RPMI8226 (cell line): Measurements from ENCODE around the gene ATP8A2.
A peak's percentile ranks its signal among the peaks of the same experiment; 100 is the strongest.

Experiments
- DNase-seq: peaks from one replicate; pipeline ENCODE4 v3.0.0-alpha.2; 2015

Gene ATP8A2

DNA sequence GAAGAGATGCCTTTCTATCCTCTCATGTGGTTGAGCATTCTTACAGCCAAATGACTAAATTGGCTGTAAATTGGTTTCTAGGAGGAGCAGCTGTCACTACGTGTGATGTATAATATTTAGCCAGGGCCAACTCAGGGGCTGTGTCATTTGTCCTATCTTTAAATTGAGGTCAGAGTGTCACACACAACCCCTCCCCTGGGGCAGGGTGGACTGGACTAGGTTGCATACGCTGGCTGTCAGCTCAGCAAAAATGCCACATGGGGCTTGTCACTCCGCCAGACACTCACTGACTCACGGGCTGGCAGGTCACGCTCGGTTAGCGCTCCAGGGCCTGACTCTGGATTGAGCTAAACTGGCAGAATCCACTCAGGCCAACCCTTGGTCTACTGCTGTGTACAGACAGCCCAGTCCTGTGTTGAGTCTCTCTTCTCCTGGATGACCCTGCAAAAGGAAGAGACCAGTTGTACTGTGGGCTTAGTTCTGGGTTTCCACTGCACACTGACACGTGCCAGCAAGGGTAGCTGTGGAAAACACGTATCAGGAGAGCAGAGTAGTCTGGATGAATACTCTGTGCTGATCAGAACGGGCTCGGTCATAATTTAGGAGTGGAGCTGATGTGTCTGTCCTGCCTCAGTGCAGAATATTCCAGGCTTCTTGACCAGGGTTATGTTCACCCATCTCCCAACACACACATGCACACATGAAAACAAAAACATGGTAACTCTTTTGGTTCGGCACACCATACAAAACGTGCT is 650.9 kb downstream of the ATP8A2 start:
- peak; percentile 75 for DNase-seq

DNA sequence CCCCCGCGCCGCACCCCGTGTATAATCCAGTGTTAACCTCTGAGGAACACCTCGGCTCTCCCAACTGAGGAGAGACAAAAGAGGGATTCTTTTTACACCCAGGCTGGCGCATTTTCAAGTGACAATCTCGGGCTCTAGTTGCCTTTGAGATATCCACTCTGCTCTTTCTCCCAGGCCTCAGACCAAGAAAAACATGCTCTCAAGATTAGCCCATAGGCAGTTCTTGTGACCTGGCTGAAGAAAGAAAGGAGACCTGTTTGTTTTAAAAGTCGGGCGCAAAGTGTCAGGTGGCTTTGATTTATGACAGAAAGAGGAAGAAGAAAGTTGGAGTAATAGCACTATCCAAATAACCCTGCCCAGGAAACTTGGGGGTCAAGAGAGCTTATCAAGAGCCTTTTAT is 652.8 kb downstream of the ATP8A2 start:
- DNase-seq: no peak

DNA sequence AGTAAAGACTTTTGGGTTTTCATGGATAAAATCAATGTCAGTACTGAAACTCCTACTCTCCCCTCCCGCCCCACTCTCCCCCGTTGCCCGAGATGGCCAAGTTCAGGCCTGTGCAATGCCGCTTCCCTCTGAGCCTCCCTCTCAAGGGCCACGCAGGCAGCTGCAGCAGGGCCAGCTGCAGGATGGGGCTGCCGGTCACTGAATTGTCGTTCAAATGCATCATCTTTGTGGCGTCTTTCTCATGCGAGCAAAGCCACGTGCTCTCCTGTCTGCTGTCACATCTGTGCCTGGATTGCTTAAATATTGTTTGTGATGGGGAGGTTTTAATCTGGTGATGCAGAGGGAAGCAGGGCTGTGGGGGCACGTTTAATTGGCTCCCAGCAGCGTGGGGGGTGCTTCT is 653.4 kb downstream of the ATP8A2 start:
- DNase-seq: no peak

DNA sequence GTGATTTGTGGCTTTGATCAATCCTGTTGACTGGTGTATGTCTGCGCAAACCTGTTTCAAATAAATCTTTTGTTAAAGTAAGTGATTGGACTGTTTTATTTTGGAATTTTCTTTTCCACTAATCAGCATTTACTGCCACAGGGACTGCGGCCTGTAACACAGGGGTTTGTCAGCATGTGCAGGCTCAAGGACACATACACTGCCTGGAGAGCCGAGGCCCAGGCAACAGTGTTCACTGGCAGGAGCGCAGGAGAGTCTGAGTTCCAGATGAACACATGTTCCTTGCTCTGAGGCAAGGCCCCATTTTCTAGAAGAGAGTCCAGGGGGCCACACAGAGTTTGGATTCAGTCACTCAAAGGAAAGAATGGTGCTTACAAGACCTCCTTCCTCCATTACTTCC is 654.0 kb downstream of the ATP8A2 start:
- no peak for DNase-seq

DNA sequence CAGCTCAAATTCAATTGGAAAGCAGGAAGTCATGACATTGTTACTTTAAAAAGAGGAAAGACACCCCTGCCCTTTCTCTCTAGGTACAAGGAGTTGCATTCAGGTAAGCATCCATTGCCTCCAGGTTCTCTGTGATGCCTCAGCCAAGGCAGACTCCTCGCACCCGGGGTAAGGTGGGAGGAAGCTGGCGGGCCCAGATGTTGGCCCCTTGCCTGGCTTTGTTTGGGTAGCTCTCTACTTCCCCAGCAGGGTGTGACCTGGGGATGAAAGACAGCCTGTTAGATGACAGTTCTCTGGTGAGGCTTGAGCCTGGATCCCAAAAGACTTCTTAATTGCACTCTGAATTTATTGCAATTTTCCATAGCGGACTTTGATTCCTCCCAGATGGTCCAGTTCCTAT is 654.4 kb downstream of the ATP8A2 start:
- no peak for DNase-seq

DNA sequence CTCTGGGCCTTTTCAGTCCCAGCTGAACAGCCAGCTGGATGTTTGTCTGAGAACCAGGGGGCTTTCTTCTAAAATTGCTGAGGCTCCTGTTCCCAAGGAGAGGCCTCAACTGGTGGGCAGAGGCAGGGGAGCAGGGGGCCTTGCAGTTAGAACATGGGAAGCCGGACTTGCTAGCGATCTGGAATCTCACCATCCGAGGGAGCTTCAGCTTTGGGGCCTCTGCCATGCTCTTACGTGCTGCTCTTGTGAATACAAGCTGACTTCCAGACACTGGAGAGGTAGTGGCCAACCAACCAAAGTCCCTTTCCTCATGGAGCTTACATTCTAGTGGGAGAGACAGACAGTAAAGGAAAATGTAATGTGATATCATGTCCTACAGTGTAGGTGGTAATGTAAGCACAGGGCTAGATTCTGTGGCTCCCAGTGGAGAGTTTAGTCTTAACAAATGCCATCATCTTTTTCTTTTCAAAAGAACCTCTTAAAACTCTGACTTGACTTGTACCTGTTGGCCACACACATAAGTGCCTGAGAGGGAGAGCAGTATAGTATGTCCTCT is 657.9 kb downstream of the ATP8A2 start:
- DNase-seq: no peak

DNA sequence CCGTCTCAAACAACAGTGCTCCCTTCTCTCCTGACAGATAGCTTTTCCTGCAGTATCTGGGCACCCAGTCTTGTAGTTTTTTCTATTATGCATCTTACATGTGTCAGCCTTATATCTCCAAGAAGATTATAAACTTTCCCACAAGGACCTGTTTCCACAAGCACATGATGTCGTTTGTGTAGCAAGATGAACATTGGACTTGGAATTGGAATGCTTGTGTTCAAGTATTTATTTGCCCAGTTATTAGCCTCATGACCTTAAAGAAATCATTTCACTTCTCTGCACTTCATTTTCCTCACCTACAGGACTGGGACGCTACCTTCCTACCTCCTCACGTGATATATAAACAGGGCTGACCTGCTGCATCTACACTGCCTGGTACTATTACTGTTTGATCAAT is 658.6 kb downstream of the ATP8A2 start:
- DNase-seq: no peak

DNA sequence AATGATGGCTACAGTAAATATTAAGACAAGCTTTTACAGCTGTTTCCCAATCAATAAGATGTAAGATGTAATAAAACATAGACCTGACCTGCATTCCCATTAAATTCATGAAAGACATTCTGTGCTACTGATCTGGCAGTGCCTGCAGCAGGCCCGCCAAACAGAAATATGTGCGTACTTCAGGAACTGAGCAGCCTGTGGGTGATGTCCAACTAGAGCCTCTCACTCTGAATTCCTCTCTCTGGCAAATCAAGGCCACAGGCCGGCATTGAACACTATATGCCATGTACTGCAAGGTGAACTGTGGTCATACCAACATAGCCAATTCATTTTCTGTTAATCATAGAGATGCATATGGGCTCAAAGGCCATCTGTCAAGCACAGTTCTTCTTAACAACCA is 662.2 kb downstream of the ATP8A2 start:
- no peak for DNase-seq

DNA sequence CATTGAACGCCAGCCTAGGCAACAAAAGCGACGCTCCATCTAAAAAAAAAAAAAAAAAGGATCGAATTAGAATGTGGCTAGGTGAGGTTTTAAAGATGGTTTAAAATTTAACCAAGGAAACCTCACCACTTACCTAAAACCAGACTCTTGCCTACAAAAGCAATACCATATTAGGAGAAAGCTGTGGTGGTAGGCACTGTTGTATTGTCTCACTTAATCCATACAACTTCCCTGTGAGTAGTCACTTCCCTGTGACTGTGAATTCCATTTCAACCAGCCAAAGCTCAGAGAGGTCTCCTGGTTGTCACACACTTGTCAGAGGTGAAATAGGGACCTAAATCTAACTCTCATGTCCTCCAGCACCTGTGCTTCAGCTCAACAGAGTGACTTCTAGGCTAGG is 664.6 kb downstream of the ATP8A2 start:
- no peak for DNase-seq

DNA sequence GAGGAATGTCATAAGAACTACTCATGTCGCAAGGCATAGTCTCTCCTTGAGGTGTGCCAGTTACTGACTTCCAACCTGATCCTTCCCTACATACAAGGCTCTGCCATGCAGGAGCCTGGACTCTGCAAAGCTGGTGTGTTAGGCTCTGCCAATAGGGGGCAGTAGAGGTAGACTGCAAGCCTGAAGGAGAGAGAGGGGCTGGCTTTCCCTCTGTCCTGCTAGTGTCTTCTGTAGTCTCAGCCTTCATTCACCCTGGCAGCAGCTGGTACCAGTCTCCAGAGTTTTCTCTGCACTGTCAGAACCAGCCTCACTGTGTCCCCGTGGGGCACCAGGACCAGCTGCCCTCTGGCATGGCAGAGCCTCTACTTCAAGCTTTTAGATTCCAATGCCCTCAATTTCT is 665.5 kb downstream of the ATP8A2 start:
- DNase-seq: peak; percentile 30

DNA sequence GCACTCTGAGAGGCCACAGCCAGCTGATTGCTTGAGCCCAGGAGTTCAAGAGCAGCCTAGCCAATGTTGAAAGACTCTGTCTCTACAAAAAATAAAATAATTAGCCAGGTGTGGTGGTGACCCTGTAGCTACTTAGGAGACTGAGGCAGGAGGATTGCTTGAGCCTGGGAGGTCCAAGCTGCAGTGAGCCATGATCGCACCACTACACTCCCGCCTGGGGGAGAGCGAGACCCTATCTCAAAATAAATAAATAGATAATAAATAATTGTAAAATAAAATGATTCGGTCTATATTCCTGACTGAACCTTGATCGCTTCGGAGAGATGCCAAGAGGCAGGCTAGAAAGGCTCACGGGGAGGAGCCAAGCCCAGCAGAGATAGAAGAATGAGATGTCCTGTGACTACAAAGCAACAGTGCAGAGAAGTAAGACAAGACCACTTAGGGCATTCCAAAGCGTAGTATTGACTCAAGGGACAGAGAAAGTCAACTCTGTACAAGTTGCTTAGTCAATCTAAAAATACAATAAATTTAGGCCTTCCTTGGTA is 667.2 kb downstream of the ATP8A2 start:
- DNase-seq: no peak

DNA sequence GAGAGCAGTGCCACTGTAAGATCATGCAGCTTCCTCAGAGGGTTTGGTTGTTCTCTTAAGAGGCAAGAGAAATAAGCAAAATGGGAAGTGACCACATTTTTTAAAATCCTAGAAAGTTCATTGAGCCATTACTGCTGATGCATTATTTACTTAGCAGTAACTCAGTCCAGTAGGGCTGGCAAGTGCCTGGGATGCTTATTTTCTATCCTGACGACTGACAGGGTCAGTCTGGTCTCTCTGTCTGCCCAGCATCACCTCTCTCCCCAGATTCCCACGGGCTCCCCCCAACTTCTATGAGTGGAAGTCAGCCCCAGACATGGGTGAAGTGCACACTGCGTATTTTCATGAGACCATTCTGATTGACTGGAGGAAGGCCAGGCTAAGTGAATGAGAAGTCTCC is 669.7 kb downstream of the ATP8A2 start:
- DNase-seq: no peak

DNA sequence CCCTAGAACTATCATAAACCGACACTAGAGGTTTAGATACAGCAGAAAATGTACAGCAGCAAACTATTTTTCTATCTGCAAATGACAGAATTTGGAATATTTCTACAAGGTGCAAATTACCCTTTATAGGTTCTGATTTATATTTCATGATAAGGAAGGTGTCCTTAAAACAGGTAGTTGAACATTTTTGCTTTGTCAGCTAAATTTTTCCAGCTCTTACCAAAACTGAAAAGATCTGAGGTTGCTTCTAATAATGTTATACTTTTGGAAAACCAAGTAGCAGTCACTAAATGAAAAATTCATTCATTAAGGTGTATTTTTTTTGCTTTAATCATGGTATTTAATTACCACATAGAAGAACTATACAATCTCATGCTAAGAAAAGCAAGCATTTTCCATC is 671.0 kb downstream of the ATP8A2 start:
- DNase-seq: no peak

DNA sequence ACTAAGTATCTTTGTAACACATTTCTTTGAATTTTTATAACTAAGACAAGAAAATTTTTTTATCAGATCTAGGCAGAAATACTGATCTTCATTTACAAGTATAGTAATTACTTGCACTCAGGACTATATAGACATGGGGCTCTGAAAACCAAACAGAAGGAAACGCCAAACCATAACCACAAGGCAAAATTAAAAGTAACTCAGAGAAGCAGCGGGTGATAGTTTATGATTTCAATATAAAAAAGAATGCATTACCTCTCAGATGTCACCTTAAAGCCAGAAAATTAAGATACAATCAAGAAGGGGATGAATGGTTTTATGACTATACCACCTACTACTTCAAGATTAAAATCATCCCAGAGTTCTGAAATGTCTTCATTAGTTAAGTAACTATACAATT is 673.4 kb downstream of the ATP8A2 start:
- no peak for DNase-seq

DNA sequence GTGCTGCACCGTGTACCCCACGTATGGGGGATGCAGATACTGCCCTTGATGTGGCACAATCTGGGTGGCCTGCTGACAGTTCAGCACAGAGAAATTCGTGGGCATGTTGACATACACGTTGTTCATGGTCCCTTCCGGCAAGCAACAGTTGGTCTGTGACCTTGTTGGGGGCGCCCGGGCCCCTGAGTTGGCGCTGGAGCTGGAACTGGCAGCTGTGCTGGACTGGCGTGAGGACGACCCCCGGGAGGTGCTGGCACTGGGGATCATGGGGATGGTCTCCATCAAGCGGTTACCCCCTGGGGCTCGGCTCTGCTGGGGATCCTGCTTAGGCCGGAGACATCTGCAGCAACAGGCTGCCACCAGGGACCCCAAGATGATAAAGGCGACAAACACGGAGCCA is 674.9 kb downstream of the ATP8A2 start:
- DNase-seq: no peak

DNA sequence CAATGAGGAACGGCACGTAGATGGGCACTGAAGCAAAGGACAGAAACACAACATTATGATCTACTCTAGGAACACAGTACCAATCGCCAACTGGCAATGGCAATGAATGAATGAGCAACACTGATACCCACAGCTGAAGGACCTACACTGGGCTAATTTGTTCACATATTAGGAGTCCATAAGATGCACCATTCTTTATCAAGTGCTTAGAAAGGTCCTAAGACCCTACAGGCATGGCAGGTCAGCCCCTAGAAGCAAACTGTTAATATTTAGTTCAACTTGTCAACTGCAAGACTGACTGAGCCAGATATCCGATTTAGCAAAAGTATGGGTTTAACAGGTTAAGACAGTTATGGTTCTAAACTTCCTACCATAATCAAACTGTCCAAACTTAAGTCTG is 675.3 kb downstream of the ATP8A2 start:
- no peak for DNase-seq

DNA sequence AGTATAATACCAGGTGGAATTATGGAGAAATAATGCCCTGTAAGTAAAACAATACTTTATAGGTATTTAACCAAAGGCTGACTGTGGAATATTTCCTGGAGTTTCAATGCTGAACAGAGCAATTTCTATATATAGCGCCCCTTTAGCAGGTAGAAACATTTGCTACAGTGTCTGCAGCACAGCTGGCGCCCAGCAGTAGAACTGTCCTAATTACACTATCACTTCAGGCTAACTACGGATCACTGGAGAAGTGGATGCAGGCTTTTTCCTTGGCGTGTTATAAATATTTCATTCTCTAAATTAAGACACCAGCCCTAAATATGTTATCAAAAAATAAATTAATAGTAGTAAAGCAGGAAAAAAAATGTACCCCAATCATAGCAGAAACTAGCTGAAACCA is 677.0 kb downstream of the ATP8A2 start:
- peak; percentile 26 for DNase-seq

DNA sequence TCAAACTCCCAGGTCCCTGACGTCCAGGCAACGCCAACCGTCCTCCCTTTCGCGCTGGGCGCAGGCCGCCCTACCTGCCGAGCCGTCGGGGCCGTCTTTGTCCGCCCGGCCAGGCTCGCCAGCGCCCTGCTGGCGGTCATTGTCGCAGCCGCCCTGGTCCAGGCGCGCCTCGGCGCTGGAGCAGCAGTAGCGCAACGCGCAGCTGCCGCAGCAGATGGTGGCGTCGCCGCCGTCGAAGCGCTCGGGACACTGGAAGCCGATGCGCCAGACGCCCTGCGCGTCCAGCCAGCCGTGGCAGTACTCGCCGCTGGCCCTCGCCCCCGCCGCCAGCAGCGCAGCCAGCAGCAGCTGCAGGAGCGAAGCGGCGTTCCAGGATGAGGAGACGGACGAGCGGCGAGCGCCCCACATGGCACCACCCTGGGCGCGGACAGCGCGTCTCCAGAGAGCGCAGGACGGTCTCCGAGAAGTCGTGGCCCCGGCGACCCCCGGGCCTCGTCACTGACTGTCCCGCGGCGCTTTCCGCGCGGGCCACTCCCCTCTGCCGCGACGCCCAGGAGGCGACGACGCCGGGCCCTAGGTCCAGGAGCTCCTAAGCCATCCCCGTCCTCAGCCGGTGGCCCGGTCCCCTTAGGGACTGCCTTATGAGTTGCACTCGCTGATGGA is 678.9 kb downstream of the ATP8A2 start:
- peak; percentile 8 for DNase-seq

DNA sequence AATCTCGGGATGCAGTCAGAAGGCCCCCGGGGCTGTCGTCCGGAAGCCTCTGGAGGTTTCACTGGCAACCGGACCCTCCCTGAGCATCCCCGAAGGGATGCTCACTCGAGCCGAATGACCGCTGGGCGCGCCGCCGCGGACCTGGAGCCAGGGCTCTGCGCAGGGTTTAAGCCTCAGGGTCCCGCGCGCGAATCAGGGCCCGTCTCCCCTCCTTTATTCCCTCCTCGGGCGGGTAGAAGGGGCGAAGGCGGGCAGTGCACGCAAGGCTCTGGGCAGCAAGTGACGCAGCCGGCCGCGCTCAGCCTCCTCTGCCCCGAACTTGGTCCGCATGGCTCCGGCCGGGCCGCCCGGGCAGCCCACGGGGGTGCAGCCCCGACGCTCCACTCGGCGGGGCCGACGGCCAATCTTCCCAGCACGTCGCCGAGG is 679.5 kb downstream of the ATP8A2 start:
- no peak for DNase-seq

DNA sequence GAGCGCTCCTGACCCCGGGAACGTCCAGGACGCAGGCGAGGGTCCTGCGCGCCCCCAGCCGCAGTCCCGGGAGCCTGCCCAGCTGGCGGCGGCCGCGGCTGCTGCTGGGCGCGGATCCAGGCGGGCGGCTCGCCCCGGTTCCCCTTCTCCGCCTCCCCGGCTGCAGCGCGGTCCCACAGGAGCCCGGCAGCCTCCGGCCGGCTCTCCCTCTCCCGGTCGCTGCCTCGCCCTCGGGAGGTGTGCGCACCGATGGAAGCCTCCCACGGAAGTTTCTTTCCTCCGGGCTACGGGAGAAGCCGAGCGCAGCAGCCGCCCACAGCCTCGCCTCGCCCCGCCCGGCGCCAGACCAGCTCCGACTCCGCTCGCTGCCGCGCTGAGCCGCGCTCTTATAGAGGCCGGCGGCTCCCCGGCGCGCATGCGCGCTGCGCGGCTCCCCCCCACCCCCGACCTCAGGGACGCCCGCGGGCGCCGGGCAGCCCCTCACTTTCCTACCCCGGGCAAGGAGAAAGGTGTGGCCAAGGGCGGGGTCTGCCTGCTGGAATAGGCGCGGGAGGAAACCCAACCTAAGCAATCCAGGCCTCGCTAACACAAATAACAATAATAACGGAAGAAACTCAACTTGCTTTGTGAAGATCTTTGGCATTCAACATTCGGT is 680.0 kb downstream of the ATP8A2 start, which contains the start of gene SHISA2:
Gene SHISA2 (minus strand): TSS at position 360 of the 655 bp plus-strand sequence. CDS start 1,041 bp downstream, outside the sequence.
- peak; percentile 48 for DNase-seq

DNA sequence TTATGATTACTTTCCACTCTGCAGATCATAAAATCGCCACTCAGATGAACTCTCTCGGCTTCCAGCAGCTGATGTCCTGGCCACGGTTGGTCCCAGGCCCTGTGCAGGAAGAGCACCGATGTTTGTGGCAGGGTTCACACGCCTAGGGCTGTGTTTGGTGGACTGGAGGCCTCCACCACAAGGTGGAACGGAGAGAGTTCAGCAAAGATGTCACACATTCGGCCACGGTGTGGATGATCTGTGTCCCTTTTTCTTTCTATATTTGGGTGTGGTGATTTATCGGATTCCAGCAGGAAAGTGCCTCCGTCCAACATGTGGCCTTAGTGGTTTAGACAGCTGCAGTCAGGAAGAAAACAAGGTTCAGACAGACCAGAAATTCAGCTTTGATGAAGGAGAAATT is 680.6 kb downstream of the ATP8A2 start:
- no peak for DNase-seq

DNA sequence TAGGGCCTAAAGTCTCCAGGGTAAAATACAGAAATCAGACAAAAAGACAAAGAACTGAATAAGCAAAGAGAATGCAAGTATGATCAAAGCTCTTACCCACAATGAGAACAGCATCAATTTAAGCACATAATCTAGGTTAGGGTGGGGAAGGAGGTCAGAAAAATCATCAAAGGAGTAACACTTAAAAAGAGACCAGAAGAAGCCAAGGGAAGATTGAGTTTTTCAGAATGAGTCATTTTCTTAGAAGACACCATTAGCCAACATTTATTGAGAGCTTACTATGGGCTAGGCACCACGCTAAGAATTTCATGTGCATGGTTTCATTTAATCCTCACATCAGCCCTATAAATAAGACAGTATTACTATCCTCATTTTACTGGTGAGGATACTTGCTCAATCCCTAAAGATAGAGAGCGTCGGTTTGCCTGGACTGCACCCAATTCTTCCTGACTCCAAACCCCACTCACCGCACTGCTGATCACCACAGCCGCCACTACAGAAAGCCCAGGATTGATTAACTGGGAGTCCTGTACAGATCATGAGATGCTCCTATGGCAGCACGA is 681.7 kb downstream of the ATP8A2 start:
- no peak for DNase-seq

DNA sequence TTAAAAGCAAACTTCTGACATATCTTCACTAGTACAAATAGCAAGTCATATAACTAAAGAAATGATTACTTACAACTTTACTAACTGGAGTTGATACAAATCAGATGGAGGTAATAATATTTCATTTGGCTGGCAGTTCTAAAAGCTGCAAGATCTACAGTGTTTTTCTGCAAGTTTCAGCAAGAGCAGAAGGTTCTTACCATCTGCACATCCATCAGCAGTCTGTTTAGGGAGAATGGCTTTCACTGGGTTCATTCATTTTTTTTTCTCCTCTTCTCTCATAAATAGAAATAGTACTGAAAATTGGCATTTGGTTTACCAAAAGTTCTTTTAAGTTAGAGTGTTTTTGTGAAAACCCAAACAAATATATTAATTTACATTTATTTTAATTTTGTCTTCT is 683.1 kb downstream of the ATP8A2 start:
- DNase-seq: no peak
